AG04450 (cell line): ENCODE data around the gene GJA10. TPM values are rescaled to one million over a fixed set of nuclear protein-coding genes. Genes with fewer than 3 reads are reported as not detected.

Source experiments
- CTCF ChIA-PET: fragments of 300-600, 350-600 bp; formaldehyde crosslinking; extraction: SDS; loops from one replicate; lab custom pipeline; 2022; ENCODE audit warnings: antibody characterized with exemption, inconsistent platforms; lab: Charles Lee
- POLR2A ChIA-PET: fragments of 350-600 bp; formaldehyde crosslinking; extraction: SDS; loops from one replicate; lab custom pipeline; 2021; ENCODE audit warnings: antibody characterized with exemption, inconsistent platforms; lab: Yijun Ruan, JAX
- DNase-seq: peaks from one replicate; pipeline ENCODE4 v3.0.0-alpha.2; 2011; ENCODE audit warnings: low read depth, low spot score
- H3K27ac ChIP-seq: one replicate; pipeline ENCODE4 v1.5.1; 2012; ENCODE audit warnings: low read depth, low read length, control low read depth
- H3K27me3 ChIP-seq: one replicate; pipeline ENCODE4 v1.6.0; 2012; ENCODE audit warnings: low read length; ENCODE audit not compliant: control insufficient read depth, insufficient read depth
- H3K4me3 ChIP-seq: 2 replicates; pipeline ENCODE4 v1.5.1; 2011; ENCODE audit warnings: mild to moderate bottlenecking, low read depth, low read length, control low read depth
- H3K9me3 ChIP-seq: 2 replicates; pipeline ENCODE4 v1.5.1; 2012; ENCODE audit warnings: low read length; ENCODE audit not compliant: control insufficient read depth, insufficient read depth
- polyA plus RNA-seq: library from polyadenylated mRNA; depleted of rRNA; stranded (reverse); fragments of >200 nt; gene quantifications from 2 replicates; pipeline ENCODE4 v1.2.3, GENCODE V29; 2011
- TF ChIP-seq, protein P1 (sequence below): IDR thresholded peaks from 2 replicates; pipeline ENCODE4 v1.5.1; 2011; ENCODE audit warnings: low read depth, low read length, control low read depth, inconsistent platforms

Gene GJA10
- polyA plus RNA-seq, 1 experiment = not detected

DNA sequence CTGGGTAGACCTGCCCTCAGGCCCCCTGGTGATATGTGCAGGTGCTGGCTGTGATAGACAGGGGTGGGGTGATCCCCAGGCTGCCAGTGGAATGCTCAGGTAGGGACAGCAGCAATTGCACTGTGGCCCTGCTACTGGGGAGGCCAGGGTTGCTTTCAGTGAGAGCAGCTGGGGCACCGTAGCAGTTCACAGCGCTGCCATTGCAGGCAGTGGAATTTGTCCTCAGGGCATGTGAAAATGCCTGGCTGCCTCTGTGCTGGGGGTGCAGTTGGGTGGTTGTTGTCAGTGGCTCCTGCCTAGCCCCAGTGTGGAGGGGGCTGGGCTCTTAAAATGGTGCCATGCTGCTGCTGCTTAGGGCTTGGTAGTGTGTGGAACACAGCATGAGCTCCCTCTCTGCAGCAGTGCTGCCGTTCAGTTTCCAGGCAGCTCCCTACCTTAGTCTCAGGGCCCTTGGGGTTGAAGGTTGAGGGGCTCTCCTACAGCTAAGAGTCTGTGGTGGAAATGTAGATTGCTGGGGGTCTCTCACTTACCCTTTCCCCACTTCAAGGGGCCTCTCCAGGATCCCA, 23.6 kb downstream of the GJA10 start:
- ChIA-PET POLR2A (no interaction called here), CTCF (interaction anchor here (1.8 kb wide), 1 partner anchor 23 kb away, joined by 5 read pairs; no protein-coding TSS in a partner anchor)
- Histone ChIP-seq H3K9me3 (peaks cover 8% of the 10 kb centered on the region), H3K4me3 (no peak overlapping the region), H3K27me3 (no peaks in the 10 kb centered on the region), H3K27ac (no peak overlapping the region)
- no peak for DNase-seq
- TF ChIP-seq, protein P1, sequence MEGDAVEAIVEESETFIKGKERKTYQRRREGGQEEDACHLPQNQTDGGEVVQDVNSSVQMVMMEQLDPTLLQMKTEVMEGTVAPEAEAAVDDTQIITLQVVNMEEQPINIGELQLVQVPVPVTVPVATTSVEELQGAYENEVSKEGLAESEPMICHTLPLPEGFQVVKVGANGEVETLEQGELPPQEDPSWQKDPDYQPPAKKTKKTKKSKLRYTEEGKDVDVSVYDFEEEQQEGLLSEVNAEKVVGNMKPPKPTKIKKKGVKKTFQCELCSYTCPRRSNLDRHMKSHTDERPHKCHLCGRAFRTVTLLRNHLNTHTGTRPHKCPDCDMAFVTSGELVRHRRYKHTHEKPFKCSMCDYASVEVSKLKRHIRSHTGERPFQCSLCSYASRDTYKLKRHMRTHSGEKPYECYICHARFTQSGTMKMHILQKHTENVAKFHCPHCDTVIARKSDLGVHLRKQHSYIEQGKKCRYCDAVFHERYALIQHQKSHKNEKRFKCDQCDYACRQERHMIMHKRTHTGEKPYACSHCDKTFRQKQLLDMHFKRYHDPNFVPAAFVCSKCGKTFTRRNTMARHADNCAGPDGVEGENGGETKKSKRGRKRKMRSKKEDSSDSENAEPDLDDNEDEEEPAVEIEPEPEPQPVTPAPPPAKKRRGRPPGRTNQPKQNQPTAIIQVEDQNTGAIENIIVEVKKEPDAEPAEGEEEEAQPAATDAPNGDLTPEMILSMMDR = no peak

DNA sequence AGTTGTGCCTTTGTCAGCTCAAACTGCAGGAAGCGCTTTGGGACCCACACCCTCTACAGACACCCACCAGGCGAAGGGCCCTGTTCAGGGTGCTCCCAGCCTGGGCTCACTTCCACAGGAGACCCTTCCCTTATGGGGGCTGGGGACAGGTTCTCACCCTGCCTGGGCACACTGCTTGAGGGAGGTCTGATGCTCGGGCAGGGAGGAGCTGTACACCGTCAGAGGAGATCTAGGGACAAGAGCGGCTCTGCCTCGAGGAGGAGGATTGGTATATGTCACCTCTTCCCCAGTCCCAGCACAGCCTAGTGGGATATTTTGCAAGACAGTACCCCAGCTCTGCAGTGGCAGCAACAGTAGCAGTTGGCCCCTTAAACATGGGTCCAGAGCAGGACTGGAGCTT, 26.9 kb downstream of the GJA10 start:
- POLR2A ChIA-PET = no interaction called here
- CTCF ChIA-PET = interaction anchor here (1.0 kb wide), 1 partner anchor 19 kb away, joined by 4 read pairs; no protein-coding TSS in a partner anchor
- TF ChIP-seq, protein P1 = no peak
- H3K27ac ChIP-seq = no peak overlapping the region
- no peak for DNase-seq
- no peak overlapping the region for H3K4me3 ChIP-seq
- peaks cover 4% of the 10 kb centered on the region for H3K9me3 ChIP-seq
- no peaks in the 10 kb centered on the region for H3K27me3 ChIP-seq

DNA sequence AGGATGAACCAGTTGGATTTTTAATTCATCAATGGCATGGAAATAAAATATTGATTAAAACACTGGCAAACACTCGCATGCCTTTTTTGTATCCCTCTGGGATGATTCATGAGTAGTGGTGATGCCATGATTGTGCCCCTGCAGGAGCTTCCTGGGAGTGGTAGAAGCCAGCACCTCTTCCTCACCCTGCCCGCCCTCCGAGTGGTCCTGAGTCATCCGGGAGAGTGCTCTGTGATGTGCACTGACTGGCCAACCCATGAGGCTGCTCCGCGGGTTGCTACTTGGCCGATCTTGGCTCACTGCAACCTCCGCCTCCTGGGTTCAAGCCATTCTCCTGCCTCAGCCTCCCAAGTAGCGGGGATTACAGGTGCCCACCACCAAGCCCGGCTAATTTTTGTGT, 27.4 kb downstream of the GJA10 start:
- no peak overlapping the region for H3K27ac ChIP-seq
- TF ChIP-seq, protein P1 = no peak
- H3K9me3 ChIP-seq = peaks cover 4% of the 10 kb centered on the region
- CTCF ChIA-PET = no interaction called here
- no peak for DNase-seq
- H3K27me3 ChIP-seq = no peaks in the 10 kb centered on the region
- no peak overlapping the region for H3K4me3 ChIP-seq
- POLR2A ChIA-PET = no interaction called here

DNA sequence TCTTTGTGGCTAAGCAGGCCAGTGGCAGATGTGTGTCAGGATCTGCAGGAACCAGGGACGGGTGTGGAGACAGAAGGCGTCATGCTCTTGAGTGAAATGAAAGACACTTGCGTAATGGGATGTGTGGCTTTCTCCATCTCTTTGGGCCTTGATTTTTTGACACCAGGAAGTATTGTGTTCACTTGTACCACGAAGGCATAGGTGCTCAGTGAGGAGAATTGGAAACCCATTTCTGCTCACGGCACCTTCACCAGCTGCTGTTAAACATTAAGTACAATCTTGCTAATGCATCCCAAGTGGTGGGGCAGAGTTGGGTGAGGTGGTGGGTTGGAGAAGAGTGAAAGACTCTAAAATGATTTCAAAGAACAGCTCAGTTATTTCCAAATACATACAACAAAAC, 30.0 kb downstream of the GJA10 start:
- CTCF ChIA-PET = no interaction called here
- POLR2A ChIA-PET = no interaction called here
- no peak for DNase-seq
- Histone ChIP-seq H3K27me3 (no peaks in the 10 kb centered on the region), H3K9me3 (no peaks in the 10 kb centered on the region; the same call in 1 of the 2 replicates), H3K27ac (no peak overlapping the region), H3K4me3 (no peak overlapping the region)
- TF ChIP-seq, protein P1 = no peak

DNA sequence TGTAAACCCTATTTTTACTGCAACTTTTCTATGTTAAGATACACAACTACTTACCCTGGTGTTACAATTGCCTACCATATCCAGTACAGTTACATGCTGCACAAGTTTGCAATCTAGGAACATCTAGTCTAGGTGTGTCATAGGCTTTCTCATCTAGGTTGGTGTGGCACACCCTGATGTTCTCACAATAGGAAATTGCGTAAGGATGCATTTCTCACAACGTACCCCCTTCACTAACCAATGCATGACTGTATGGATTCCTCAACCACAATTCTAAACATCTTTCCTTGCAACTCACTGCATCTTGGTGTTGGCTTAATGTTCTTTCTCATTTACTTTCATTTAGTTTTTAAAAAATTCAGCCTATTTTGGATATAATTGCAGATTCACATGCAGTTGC, 31.6 kb downstream of the GJA10 start:
- Histone ChIP-seq H3K27me3 (no peaks in the 10 kb centered on the region), H3K27ac (no peak overlapping the region), H3K9me3 (no peaks in the 10 kb centered on the region; the same call in 1 of the 2 replicates), H3K4me3 (no peak overlapping the region)
- CTCF ChIA-PET = no interaction called here
- POLR2A ChIA-PET = no interaction called here
- DNase-seq = no peak
- TF ChIP-seq, protein P1 = no peak
